Skeletal muscle tissue (tissue), 4 donors: Measurements from ENCODE around the gene KDM1A. TPM values are rescaled to one million over a fixed set of nuclear protein-coding genes. Genes with fewer than 3 reads are reported as not detected.

ENCODE experiments used
- H3K27ac ChIP-seq: one replicate; pipeline ENCODE4 v1.7.0; 2013; ENCODE audit warnings: mild to moderate bottlenecking, low read depth, low read length, inconsistent platforms
- H3K27me3 ChIP-seq, 3 donors: one replicate each; pipeline ENCODE4 v1.7.0; 2013; ENCODE audit warnings: low read length in 3 of 3; ENCODE audit not compliant: control insufficient read depth in 3 of 3, insufficient read depth in 3 of 3
- H3K36me3 ChIP-seq, 3 donors: one replicate each; pipeline ENCODE4 v1.7.0; 2013; ENCODE audit warnings: low read length in 3 of 3; ENCODE audit not compliant: control insufficient read depth in 3 of 3, insufficient read depth in 3 of 3
- H3K4me1 ChIP-seq, 3 donors: one replicate each; pipeline ENCODE4 v1.7.0; 2013; ENCODE audit warnings: low read length in 3 of 3, mild to moderate bottlenecking in 3 of 3; ENCODE audit not compliant: control insufficient read depth in 3 of 3, insufficient read depth in 3 of 3
- H3K4me3 ChIP-seq, 3 donors: one replicate each; pipeline ENCODE4 v1.7.0; 2013; ENCODE audit warnings: low read length in 3 of 3
- H3K9ac ChIP-seq, 3 donors: one replicate each; pipeline ENCODE4 v1.7.0; 2013; ENCODE audit warnings: low read length in 3 of 3, mild to moderate bottlenecking in 3 of 3, moderate library complexity in 2 of 3, low read depth in 1 of 3
- H3K9me3 ChIP-seq, 3 donors: one replicate each; pipeline ENCODE4 v1.7.0; 2013; ENCODE audit warnings: low read length in 3 of 3; ENCODE audit not compliant: control insufficient read depth in 3 of 3
- total RNA-seq: library from RNA; depleted of rRNA; stranded (reverse); fragments of >200 nt; gene quantifications from one replicate; pipeline ENCODE4 v1.2.3, GENCODE V29; 2014
- donor health status: Osteomylitis.

Gene KDM1A
- 103 TPM for total RNA-seq

DNA sequence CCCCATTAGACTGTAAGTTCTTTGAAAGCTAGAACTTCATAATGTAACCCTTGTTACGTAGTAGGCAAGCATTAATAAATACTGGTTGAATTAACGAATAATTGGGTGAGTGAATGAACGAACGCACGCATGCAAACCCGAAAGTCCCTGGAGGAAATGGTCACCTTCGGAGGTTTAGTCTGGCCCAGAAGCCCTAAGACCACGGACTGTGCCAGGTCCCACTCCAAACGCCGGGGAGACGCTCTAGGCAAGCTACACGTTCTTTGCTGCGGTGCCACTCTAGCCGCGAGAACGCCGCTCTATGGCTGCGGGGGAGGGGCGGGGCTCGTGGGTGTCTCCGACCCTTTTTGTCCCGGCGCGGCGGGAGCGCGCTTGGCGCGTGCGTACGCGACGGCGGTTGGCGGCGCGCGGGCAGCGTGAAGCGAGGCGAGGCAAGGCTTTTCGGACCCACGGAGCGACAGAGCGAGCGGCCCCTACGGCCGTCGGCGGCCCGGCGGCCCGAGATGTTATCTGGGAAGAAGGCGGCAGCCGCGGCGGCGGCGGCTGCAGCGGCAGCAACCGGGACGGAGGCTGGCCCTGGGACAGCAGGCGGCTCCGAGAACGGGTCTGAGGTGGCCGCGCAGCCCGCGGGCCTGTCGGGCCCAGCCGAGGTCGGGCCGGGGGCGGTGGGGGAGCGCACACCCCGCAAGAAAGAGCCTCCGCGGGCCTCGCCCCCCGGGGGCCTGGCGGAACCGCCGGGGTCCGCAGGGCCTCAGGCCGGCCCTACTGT lies at the start of gene KDM1A:
KDM1A (plus strand) TSS at position 375 of the 769 bp plus-strand sequence; CDS start at position 504, 129 bp downstream.
- Histone ChIP-seq H3K27ac (peak within 1 kb of the TSS; percentile 67), H3K4me3 (peak within 1 kb of the TSS; percentile 71 to 94 (median 72)), H3K4me1 (peaks cover 5 to 7% (median 7%) of the 10 kb centered on the region in 3 donors), H3K27me3 (no peaks in the 10 kb centered on the region), H3K9me3 (no peaks in the 10 kb centered on the region), H3K9ac (peak within 1 kb of the TSS; percentile 91 to 93 (median 91)), H3K36me3 (peaks cover 0 to 3% (median 0%) of the 10 kb centered on the region in 3 donors)

DNA sequence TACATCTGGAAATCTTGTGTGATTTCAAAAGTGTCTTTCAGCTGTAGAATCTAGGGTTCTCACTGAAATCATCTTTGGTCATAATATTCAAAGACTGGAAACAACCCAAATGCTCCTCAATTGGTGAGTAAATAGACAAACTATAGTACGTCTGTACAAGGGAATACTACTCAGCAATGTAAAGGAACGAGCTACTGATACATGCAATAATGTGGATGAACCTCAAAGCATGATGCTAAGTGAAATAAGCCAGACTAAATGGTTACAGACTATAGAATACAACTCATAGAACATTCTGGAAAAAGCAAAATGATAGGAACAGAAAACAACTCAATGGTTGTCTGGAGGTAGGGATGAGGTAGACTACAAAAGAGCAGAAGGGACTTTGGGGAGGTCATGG lies 49.2 kb upstream of the KDM1A start:
- H3K9me3 ChIP-seq = peaks cover 0 to 7% (median 0%) of the 10 kb centered on the region in 3 donors
- no peaks in the 10 kb centered on the region for H3K4me1 ChIP-seq
- no peaks in the 10 kb centered on the region for H3K36me3 ChIP-seq
- H3K4me3 ChIP-seq = no peak overlapping the region
- no peak overlapping the region for H3K27ac ChIP-seq
- H3K9ac ChIP-seq = no peak overlapping the region
- H3K27me3 ChIP-seq = peaks cover 26 to 42% (median 27%) of the 10 kb centered on the region in 3 donors

DNA sequence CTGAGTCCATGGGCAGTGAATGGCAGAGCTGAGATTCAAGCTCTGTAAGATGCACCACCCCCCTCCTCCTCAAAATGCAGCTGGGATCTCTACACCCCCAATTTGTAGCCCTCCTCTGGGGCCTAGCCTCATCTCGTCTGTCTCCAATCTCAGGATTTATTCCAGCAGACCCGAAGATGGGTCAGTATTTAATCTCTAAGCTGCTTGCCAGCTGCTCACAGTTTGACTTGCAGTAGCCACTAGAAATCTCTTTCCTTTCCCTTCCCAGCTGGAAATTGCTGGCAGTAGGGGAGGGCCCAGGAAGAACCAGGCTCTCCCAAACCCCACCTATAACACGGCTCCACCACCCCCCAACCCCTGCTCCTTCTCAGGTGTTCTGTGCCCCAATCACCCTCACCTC lies 48.1 kb upstream of the KDM1A start:
- Histone ChIP-seq H3K4me3 (no peak overlapping the region), H3K27ac (no peak overlapping the region), H3K9me3 (peaks cover 0 to 4% (median 0%) of the 10 kb centered on the region in 3 donors), H3K4me1 (no peaks in the 10 kb centered on the region), H3K36me3 (no peaks in the 10 kb centered on the region), H3K9ac (no peak overlapping the region), H3K27me3 (peaks cover 24 to 45% (median 26%) of the 10 kb centered on the region in 3 donors)

DNA sequence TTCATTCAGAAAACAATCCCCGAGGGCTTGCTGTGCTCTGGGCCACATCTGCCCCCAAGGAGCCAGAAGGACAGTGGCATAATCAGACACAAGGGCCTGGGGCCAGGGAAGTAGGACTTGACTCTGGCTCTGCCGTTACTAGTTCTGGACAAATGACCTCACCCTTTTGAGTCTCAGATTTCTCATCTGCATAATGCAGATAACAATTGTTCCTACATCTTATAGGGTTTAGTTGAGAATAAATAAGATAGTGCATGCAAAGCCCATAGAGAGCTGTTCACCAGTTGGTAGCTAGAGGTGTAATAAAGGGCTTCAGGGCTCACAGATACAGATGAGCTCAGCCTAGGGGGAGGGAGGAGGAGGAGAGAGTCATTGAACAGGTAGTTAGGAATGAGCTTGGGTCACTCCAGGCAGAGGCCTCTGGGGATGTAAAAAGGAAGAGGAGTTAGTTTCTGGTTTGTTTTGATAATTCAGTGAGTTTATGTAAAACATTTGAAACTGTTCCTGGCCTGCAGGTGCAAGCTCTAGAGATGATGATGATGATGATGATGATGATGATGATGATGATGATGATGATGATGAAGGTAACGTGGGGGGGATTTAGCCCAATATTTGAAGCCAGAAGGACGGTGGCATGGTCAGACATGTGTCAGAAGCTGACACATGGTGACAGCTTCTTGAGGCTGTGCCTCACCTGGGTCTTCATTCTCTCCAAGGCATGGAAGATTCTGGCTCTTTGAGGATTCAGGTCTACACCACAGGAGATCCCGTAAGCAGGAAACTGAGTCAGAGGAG lies 47.5 kb upstream of the KDM1A start:
- Histone ChIP-seq H3K27me3 (peaks cover 21 to 40% (median 24%) of the 10 kb centered on the region in 3 donors), H3K36me3 (no peaks in the 10 kb centered on the region), H3K27ac (no peak overlapping the region), H3K9me3 (no peaks in the 10 kb centered on the region), H3K4me3 (no peak overlapping the region), H3K9ac (no peak overlapping the region), H3K4me1 (no peaks in the 10 kb centered on the region)

DNA sequence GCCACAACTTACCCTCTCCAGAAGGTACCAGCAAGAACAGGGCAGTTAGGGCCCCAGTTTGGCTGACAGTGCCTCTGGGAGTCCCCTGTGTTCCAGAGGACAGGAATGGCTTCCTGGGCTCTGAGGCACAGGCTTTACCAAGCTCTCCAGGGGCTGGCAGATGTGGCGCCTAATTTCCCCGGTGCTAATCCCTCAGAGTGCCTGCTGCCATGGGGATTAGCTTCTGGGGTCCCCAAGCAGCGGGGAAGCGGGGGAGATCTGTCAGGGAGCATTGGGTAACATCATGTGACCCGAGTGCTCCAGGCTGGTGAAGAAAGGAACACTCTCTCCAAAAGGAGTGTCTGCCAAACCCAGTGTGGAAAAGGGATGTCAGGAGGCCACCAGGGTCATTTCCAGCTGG lies 46.5 kb upstream of the KDM1A start, which contains the start of gene LACTBL1:
LACTBL1 (minus strand) TSS at position 107 of the 400 bp plus-strand sequence. CDS start 550 bp downstream, outside the sequence.
- no peaks in the 10 kb centered on the region for H3K9me3 ChIP-seq
- no peaks in the 10 kb centered on the region for H3K4me1 ChIP-seq
- H3K9ac ChIP-seq = no peak within 1 kb of the TSS
- H3K27me3 ChIP-seq = peaks cover 21 to 38% (median 21%) of the 10 kb centered on the region in 3 donors
- H3K36me3 ChIP-seq = no peaks in the 10 kb centered on the region
- no peak within 1 kb of the TSS for H3K4me3 ChIP-seq
- no peak within 1 kb of the TSS for H3K27ac ChIP-seq

DNA sequence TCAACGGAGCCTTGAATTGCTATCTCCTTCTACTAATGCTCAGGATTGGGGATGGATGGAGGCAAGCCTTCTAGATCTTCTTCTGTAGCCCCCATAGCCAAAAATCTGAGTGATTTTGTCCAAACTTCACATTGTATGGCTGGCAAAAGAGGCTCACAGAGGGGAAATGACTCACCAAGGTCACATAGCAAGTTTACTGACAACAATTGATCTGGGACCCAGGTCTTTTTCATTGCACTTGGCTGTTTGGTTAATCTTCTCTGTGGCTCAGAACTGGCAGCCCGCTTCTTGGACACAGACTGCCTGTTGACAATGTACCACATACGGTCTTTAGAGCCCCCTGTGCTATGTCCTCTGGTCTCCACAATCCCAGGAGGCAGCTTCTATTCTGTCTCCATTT lies 43.6 kb upstream of the KDM1A start:
- Histone ChIP-seq H3K4me3 (no peak overlapping the region), H3K9me3 (no peaks in the 10 kb centered on the region), H3K4me1 (no peaks in the 10 kb centered on the region), H3K27ac (no peak overlapping the region), H3K9ac (no peak overlapping the region), H3K36me3 (no peaks in the 10 kb centered on the region), H3K27me3 (peaks cover 10 to 23% (median 19%) of the 10 kb centered on the region in 3 donors)

DNA sequence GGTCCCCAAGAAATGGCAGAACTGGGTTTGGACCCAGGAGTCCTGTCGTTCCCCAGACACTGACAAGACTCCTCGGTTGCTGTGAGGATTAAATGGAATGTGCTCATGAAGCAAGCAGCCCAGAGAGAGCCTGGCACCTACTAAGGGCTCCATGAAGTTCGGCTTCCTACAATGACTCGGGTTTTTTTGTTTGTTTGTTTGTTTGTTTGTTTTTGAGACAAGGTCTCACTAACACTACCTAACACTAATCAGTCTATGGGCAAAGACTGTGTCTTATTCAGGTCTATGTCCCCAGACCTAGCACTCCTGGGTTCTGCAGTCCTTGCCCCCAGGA lies 43.2 kb upstream of the KDM1A start:
- no peak overlapping the region for H3K27ac ChIP-seq
- no peak overlapping the region for H3K9ac ChIP-seq

DNA sequence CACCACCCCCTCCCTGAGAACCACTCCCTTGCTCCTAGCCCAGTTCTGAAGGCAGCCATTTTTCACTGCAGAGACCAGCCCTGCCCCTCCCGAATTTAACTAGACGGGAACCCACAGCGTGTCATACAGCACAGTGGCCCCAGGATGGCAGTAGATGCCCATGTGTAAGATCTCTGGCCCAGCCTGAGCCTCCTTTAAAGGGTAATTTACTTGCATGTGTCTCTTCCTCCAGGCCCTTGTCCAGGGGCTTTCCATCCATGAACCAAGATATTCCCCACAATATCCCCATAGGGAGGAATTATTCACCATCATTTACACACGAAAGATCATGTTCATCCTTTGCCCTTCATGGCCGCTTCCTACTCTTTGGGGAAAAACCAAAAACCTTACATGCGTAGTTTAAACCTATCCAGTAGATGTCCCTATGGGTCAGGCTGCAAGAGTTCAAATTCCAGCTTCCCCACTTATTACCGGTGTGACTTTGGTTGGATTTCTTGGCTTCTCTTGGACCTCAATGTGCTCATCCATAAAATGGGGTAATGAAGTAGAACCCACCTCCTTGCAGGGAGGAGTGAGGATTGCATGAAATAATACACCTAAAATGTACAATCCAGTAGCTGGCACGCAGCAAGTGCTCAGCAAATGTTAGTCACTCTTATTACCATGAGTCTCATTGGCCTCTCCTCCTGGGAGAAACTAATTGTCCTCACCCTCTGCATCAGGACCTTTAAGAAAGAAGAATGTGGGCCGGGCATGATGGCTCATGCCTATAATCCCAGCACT lies 42.6 kb upstream of the KDM1A start:
- Histone ChIP-seq H3K4me1 (no peaks in the 10 kb centered on the region), H3K4me3 (no peak overlapping the region), H3K9me3 (no peaks in the 10 kb centered on the region), H3K27me3 (peaks cover 7 to 18% (median 11%) of the 10 kb centered on the region in 3 donors), H3K9ac (no peak overlapping the region), H3K27ac (no peak overlapping the region), H3K36me3 (no peaks in the 10 kb centered on the region)

More for the DNA sequence above, 43.2 kb upstream of the KDM1A start:
- Histone ChIP-seq H3K36me3 (no peaks in the 10 kb centered on the region), H3K9me3 (no peaks in the 10 kb centered on the region), H3K4me1 (no peaks in the 10 kb centered on the region), H3K4me3 (no peak overlapping the region), H3K27me3 (peaks cover 10 to 19% (median 15%) of the 10 kb centered on the region in 3 donors)

DNA sequence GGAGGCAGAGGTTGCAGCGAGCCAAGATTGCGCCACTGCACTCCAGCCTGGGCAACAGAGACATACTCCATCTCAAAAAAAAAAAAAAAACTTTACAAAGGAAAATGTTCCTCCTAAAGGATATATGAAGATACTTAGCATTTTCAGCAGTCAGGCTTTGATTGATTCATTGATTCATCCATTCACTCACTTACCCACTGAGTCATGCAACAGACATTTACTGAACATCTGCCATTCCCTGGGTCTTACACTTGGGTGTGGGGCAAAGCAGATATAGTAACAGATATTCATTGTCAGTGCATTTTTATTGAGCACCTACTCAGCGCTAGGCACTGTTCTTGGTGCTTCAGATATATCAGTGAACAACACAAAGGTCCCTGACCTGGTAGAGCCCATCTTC lies 41.0 kb upstream of the KDM1A start:
- Histone ChIP-seq H3K36me3 (no peaks in the 10 kb centered on the region), H3K4me3 (no peak overlapping the region), H3K9ac (no peak overlapping the region), H3K9me3 (no peaks in the 10 kb centered on the region), H3K27ac (no peak overlapping the region), H3K4me1 (no peaks in the 10 kb centered on the region), H3K27me3 (peaks cover 0 to 6% (median 0%) of the 10 kb centered on the region in 3 donors)
